Astrocyte (in vitro differentiated cells and primary cell): Measurements from ENCODE around the gene TEDDM1. TPM values are rescaled to one million over a fixed set of nuclear protein-coding genes. Genes with fewer than 3 reads are reported as not detected.

ENCODE experiments used
- DNase-seq: peaks from one replicate; pipeline ENCODE4 v3.0.0-alpha.2; 2010; ENCODE audit warnings: low read depth
- FAIRE-seq: peaks from 2 replicates; lab custom pipeline; 2011; peaks lifted over from hg19 to GRCh38; lab: Jason Lieb, UNC
- H2AFZ ChIP-seq: 2 replicates; pipeline ENCODE4 v1.6.0; 2012; ENCODE audit warnings: low read depth, low read length, inconsistent platforms
- H3K27ac ChIP-seq: 2 replicates; pipeline ENCODE4 v1.5.1; 2011; ENCODE audit warnings: low read depth, low read length, inconsistent platforms
- H3K27me3 ChIP-seq: 2 replicates; pipeline ENCODE4 v1.6.0; 2011; ENCODE audit warnings: low read length, inconsistent platforms; ENCODE audit not compliant: insufficient read depth
- H3K36me3 ChIP-seq: 2 replicates; pipeline ENCODE4 v1.5.1; 2011; ENCODE audit warnings: low read length, inconsistent platforms; ENCODE audit not compliant: insufficient read depth
- H3K4me1 ChIP-seq: 2 replicates; pipeline ENCODE4 v1.5.1; 2011; ENCODE audit warnings: low read length, inconsistent platforms; ENCODE audit not compliant: insufficient read depth
- H3K4me2 ChIP-seq: 2 replicates; pipeline ENCODE4 v1.6.0; 2012; ENCODE audit warnings: low read length, inconsistent platforms
- H3K4me3 ChIP-seq: 2 replicates; pipeline ENCODE4 v1.5.1; 2011; ENCODE audit warnings: low read depth, mild to moderate bottlenecking, low read length, inconsistent platforms; ENCODE audit not compliant: insufficient read depth
- H3K79me2 ChIP-seq: 2 replicates; pipeline ENCODE4 v1.6.0; 2012; ENCODE audit warnings: mild to moderate bottlenecking, low read length, inconsistent platforms; ENCODE audit not compliant: insufficient read depth
- H3K9ac ChIP-seq: 2 replicates; pipeline ENCODE4 v1.6.0; 2012; ENCODE audit warnings: mild to moderate bottlenecking, low read length, inconsistent platforms
- H3K9me3 ChIP-seq: 2 replicates; pipeline ENCODE4 v1.5.1; 2012; ENCODE audit warnings: low read depth, mild to moderate bottlenecking, low read length, inconsistent platforms; ENCODE audit not compliant: insufficient read depth
- H4K20me1 ChIP-seq: 2 replicates; pipeline ENCODE4 v1.6.0; 2012; ENCODE audit warnings: low read length, inconsistent platforms; ENCODE audit not compliant: insufficient read depth
- H3K27ac Mint-ChIP-seq: one replicate; pipeline ENCODE4 v1.8.0; 2021; ENCODE audit warnings: mild to moderate bottlenecking, mixed read lengths; ENCODE audit not compliant: unreplicated experiment
- H3K27me3 Mint-ChIP-seq: one replicate; pipeline ENCODE4 v1.8.0; 2021; ENCODE audit warnings: low read depth, mixed read lengths; ENCODE audit not compliant: unreplicated experiment
- H3K36me3 Mint-ChIP-seq: one replicate; pipeline ENCODE4 v1.8.0; 2021; ENCODE audit warnings: low read depth, mixed read lengths; ENCODE audit not compliant: unreplicated experiment
- H3K4me1 Mint-ChIP-seq: one replicate; pipeline ENCODE4 v1.8.0; 2021; ENCODE audit warnings: low read depth, mixed read lengths; ENCODE audit not compliant: unreplicated experiment
- H3K4me3 Mint-ChIP-seq: one replicate; pipeline ENCODE4 v1.8.0; 2021; ENCODE audit warnings: mild to moderate bottlenecking, moderate library complexity, mixed read lengths; ENCODE audit not compliant: unreplicated experiment
- H3K9me3 Mint-ChIP-seq: one replicate; pipeline ENCODE4 v1.8.0; 2021; ENCODE audit warnings: mild to moderate bottlenecking, mixed read lengths; ENCODE audit not compliant: unreplicated experiment
- EZH2 ChIP-seq: IDR thresholded peaks from 2 replicates; pipeline ENCODE4 v1.6.1; 2012; ENCODE audit warnings: mild to moderate bottlenecking, low read length, inconsistent platforms; ENCODE audit not compliant: insufficient read depth
- total RNA-seq: library from RNA; stranded (reverse); gene quantifications from 2 replicates; pipeline ENCODE4 v1.2.1, GENCODE V29; 2021
- TF ChIP-seq, protein P1 (sequence below): IDR thresholded peaks from 2 replicates; pipeline ENCODE4 v1.5.1; 2011; ENCODE audit warnings: low read depth, mild to moderate bottlenecking, inconsistent platforms, low read length, moderate library complexity; ENCODE audit not compliant: insufficient read depth

Gene TEDDM1
- total RNA-seq, 1 donor from 2014 or later, result not detected

- H3K4me1 Mint-ChIP-seq, result no peaks in the 10 kb centered on the region
- no peak overlapping the region for H3K27ac Mint-ChIP-seq
- H3K9me3 ChIP-seq, result no peaks in the 10 kb centered on the region
- H3K36me3 ChIP-seq, result no peaks in the 10 kb centered on the region
- no peak for TF ChIP-seq EZH2
- TF ChIP-seq, protein P1, sequence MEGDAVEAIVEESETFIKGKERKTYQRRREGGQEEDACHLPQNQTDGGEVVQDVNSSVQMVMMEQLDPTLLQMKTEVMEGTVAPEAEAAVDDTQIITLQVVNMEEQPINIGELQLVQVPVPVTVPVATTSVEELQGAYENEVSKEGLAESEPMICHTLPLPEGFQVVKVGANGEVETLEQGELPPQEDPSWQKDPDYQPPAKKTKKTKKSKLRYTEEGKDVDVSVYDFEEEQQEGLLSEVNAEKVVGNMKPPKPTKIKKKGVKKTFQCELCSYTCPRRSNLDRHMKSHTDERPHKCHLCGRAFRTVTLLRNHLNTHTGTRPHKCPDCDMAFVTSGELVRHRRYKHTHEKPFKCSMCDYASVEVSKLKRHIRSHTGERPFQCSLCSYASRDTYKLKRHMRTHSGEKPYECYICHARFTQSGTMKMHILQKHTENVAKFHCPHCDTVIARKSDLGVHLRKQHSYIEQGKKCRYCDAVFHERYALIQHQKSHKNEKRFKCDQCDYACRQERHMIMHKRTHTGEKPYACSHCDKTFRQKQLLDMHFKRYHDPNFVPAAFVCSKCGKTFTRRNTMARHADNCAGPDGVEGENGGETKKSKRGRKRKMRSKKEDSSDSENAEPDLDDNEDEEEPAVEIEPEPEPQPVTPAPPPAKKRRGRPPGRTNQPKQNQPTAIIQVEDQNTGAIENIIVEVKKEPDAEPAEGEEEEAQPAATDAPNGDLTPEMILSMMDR, result no peak
- H3K27me3 ChIP-seq, result no peaks in the 10 kb centered on the region
- H3K36me3 Mint-ChIP-seq, result no peaks in the 10 kb centered on the region
- no peaks in the 10 kb centered on the region for H3K9me3 Mint-ChIP-seq
- FAIRE-seq (no peak), DNase-seq (no peak)
- no peak overlapping the region for H3K4me2 ChIP-seq
- no peak overlapping the region for H3K4me3 ChIP-seq
- peaks cover 6% of the 10 kb centered on the region for H3K27me3 Mint-ChIP-seq
- no peaks in the 10 kb centered on the region for H3K4me1 ChIP-seq
- no peak overlapping the region for H3K4me3 Mint-ChIP-seq
- H2AFZ ChIP-seq, result no peak overlapping the region
- H3K9ac ChIP-seq, result no peak overlapping the region
- no peaks in the 10 kb centered on the region for H3K79me2 ChIP-seq
- H3K27ac ChIP-seq, result no peak overlapping the region
- no peaks in the 10 kb centered on the region for H4K20me1 ChIP-seq
Observed at GRCh38 chr1:182374101-182374834, 26.2 kb downstream of the TEDDM1 start.

DNA sequence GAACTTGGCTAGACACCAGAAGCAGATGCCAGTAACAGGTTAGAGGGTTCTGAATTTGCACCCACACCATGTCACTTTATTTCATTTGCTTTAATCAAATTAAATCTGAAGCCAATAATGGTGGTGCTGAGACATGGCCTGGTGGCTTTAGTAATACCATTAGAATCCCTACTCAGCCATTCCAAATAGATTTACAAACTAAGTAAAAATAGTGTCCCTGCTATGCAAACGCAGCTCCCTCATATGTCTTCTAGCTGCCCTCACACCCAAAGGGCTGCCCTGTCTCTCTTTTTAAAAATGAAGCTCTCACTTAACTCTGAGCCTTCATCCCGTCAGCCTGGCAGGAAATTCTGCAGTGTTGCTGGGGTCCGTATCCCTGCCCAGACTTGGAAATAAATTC is 29.9 kb downstream of the TEDDM1 start:
- H3K79me2 ChIP-seq, result no peaks in the 10 kb centered on the region
- no peak overlapping the region for H3K27ac ChIP-seq
- H3K4me1 ChIP-seq, result no peaks in the 10 kb centered on the region
- H3K9ac ChIP-seq, result no peak overlapping the region
- no peak overlapping the region for H2AFZ ChIP-seq
- TF ChIP-seq EZH2, result no peak
- TF ChIP-seq, protein P1, result no peak
- no peak overlapping the region for H3K4me3 Mint-ChIP-seq
- DNase-seq, result no peak
- no peaks in the 10 kb centered on the region for H3K36me3 Mint-ChIP-seq
- H3K4me3 ChIP-seq, result no peak overlapping the region
- H3K36me3 ChIP-seq, result no peaks in the 10 kb centered on the region
- no peak overlapping the region for H3K4me2 ChIP-seq
- no peak overlapping the region for H3K27ac Mint-ChIP-seq
- H3K9me3 ChIP-seq, result no peaks in the 10 kb centered on the region
- peaks cover 8% of the 10 kb centered on the region for H3K27me3 Mint-ChIP-seq
- H3K9me3 Mint-ChIP-seq, result peaks cover 2% of the 10 kb centered on the region
- no peaks in the 10 kb centered on the region for H4K20me1 ChIP-seq
- no peak for FAIRE-seq
- peaks cover 2% of the 10 kb centered on the region for H3K27me3 ChIP-seq
- H3K4me1 Mint-ChIP-seq, result no peaks in the 10 kb centered on the region

DNA sequence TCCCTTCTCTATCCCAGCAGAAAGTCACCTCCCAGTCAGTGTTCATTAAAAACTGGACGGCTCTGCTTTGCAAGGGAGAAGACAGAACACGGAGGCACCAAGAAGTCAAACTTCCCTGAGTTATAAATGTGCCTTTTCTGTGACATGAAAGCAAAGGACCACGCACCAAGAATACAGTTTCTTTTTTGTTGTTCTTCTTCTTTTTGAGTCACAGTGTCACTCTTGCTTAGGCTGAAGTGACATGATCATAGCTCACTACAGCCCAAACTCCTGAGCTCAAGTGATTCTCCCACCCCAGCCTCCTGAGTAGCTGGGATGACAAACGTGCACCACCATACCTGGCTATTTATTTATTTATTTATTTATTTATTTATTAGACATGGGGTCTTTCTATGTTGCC is 31.6 kb downstream of the TEDDM1 start:
- H3K27ac ChIP-seq, result no peak overlapping the region
- H3K9me3 ChIP-seq, result no peaks in the 10 kb centered on the region
- DNase-seq, result no peak
- no peaks in the 10 kb centered on the region for H3K4me1 Mint-ChIP-seq
- no peaks in the 10 kb centered on the region for H3K79me2 ChIP-seq
- H4K20me1 ChIP-seq, result no peaks in the 10 kb centered on the region
- no peaks in the 10 kb centered on the region for H3K36me3 Mint-ChIP-seq
- H3K27me3 Mint-ChIP-seq, result peaks cover 8% of the 10 kb centered on the region
- FAIRE-seq, result no peak
- no peaks in the 10 kb centered on the region for H3K36me3 ChIP-seq
- peaks cover 2% of the 10 kb centered on the region for H3K27me3 ChIP-seq
- no peak overlapping the region for H3K9ac ChIP-seq
- H2AFZ ChIP-seq, result no peak overlapping the region
- TF ChIP-seq EZH2, result no peak
- TF ChIP-seq, protein P1, result no peak
- H3K27ac Mint-ChIP-seq, result no peak overlapping the region
- H3K4me1 ChIP-seq, result no peaks in the 10 kb centered on the region
- H3K4me3 Mint-ChIP-seq, result no peak overlapping the region
- no peak overlapping the region for H3K4me2 ChIP-seq
- H3K9me3 Mint-ChIP-seq, result peaks cover 2% of the 10 kb centered on the region
- H3K4me3 ChIP-seq, result no peak overlapping the region
